GM20000 (cell line): ENCODE data around the gene FMN1.

ENCODE experiments used
- DNase-seq: peaks from one replicate; pipeline ENCODE4 v3.0.0; 2012; ENCODE audit warnings: low spot score
- CTCF ChIP-seq: IDR thresholded peaks from 2 replicates; pipeline ENCODE4 v1.5.1; 2012; ENCODE audit warnings: mild to moderate bottlenecking, control low read depth; ENCODE audit errors: extremely low read depth, missing control alignments

FMN1 gene

DNA sequence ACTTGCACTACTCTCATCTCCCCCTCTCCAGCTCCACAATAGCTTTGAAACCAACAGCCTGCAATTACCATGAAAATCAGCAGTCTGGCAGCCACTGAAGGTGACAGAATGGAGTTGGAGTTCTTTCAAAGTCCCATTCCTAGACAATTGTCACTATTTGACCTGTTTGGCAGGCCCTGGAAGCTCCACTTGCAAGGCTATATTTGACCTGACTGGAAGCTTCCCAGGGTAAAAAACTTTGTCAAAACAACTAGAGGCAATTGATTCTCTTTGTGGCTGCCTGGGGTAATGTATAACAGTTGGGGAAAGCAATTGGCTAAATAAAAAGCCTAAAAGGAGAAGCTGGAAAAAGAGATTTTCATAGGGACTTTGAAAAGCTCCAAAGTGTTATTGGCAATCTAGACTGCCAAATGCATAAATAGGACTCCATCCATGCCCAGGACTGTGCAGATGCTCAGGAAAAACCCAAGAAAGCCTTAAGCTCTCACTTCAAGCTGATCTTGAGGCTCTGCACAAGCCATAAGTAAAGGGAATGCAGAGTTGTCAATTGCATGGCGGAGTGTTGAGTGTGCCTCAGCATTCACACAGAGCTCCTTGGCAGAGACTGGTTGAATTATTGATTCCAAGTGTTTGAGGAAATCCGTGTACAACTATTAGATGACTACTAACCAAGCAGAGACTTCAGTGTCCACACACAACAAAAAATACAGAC is 458.4 kb downstream of the FMN1 start:
- no peak for DNase-seq
- no peak for TF ChIP-seq CTCF

GRCh38 chr15:32733281-32733680 is 461.2 kb downstream of the FMN1 start:
- no peak for DNase-seq
- TF ChIP-seq CTCF: no peak

- TF ChIP-seq CTCF: no peak
- DNase-seq: no peak
Observed at GRCh38 chr15:32732574-32733157, 461.8 kb downstream of the FMN1 start.

DNA sequence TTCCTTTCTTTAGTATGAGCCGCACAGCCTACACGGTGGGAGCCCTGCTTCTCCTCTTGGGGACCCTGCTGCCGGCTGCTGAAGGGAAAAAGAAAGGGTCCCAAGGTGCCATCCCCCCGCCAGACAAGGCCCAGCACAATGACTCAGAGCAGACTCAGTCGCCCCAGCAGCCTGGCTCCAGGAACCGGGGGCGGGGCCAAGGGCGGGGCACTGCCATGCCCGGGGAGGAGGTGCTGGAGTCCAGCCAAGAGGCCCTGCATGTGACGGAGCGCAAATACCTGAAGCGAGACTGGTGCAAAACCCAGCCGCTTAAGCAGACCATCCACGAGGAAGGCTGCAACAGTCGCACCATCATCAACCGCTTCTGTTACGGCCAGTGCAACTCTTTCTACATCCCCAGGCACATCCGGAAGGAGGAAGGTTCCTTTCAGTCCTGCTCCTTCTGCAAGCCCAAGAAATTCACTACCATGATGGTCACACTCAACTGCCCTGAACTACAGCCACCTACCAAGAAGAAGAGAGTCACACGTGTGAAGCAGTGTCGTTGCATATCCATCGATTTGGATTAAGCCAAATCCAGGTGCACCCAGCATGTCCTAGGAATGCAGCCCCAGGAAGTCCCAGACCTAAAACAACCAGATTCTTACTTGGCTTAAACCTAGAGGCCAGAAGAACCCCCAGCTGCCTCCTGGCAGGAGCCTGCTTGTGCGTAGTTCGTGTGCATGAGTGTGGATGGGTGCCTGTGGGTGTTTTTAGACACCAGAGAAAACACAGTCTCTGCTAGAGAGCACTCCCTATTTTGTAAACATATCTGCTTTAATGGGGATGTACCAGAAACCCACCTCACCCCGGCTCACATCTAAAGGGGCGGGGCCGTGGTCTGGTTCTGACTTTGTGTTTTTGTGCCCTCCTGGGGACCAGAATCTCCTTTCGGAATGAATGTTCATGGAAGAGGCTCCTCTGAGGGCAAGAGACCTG is 463.5 kb downstream of the FMN1 start:
- no peak for DNase-seq
- no peak for TF ChIP-seq CTCF

GRCh38 chr15:32729700-32730395 is 464.7 kb downstream of the FMN1 start:
- TF ChIP-seq CTCF: no peak
- no peak for DNase-seq

DNA sequence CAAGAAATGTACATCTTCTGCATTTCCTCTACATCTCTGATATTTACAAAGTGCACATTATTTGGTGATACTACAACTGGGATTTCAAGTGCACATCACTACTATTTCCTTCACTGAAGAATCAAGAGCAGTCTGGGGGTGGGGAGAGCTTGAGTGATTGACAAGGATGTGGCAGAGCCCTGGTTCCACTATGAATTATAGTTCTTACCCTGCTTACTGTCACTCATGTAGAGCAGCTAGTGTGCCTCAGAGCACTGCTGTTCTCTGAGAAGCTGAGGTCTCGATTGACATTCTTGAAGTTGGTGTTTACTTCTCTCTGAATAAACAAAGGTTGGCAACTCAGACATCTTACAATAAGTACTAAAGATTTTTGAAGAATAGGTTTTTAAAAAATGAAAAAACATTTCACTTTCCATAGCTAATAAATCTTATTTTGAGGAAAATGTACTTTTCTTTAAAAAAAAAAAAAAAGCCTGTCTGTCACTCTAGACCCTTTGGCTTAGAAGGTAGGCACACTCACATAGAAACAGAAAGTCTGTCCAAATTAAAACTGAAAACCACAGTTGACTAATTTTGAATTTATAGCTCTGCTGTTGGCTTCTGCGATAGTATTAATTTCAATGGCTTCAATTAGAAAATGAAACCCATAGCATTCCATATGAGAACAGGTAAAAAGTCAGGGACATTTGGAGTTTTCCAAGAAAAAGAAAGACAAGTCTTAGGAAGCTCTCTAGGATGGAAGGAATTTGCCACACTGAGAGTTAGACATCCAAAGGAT is 471.2 kb downstream of the FMN1 start:
- DNase-seq: peak; percentile 73
- no peak for TF ChIP-seq CTCF
